SK-N-SH (cell line): Measurements from ENCODE around the gene C9orf43. TPM values are rescaled to one million over a fixed set of nuclear protein-coding genes. Genes with fewer than 3 reads are reported as not detected.

Experiments
- CTCF ChIA-PET: fragments of 300-600, 350-600 bp; formaldehyde crosslinking; extraction: SDS; loops from one replicate; lab custom pipeline; 2021; lab: Yijun Ruan, JAX
- POLR2A ChIA-PET: fragments of 350-600 bp; sonication (Branson Sonifier 250); formaldehyde crosslinking; extraction: SDS; loops from one replicate; lab custom pipeline; 2020; ENCODE audit warnings: antibody characterized with exemption, inconsistent platforms; lab: Yijun Ruan, JAX
- DNase-seq: peaks from one replicate; pipeline ENCODE4 v3.0.0; 2012
- H2AFZ ChIP-seq: fragments of 200-600 bp; sonication (generic); 2 replicates; pipeline ENCODE4 v1.8.1; 2016; ENCODE audit warnings: antibody characterized with exemption, mild to moderate bottlenecking, low read depth
- H3F3A ChIP-seq: fragments of 200-600 bp; sonication (generic); replicated peaks from 2 replicates; pipeline ENCODE3; 2016; ENCODE audit warnings: antibody characterized with exemption, mild to moderate bottlenecking; ENCODE audit not compliant: insufficient read depth
- H3K27ac ChIP-seq, 2 experiments: fragments of 200-500 bp in 1 of 2; fragments of 200-600 bp in 1 of 2; sonication (Bioruptor generic) in 1 of 2; sonication (generic), shearing (Covaris generic) in 1 of 2; 2 replicates each; pipeline versions ENCODE4 v1.5.1 to v1.6.1; 2014 to 2016; ENCODE audit warnings: low read depth in 2 of 2, inconsistent platforms in 1 of 2, low read length in 1 of 2, mild to moderate bottlenecking in 1 of 2, mixed read lengths in 1 of 2
- H3K27me3 ChIP-seq: fragments of 200-600 bp; sonication (generic), shearing (Covaris generic); 2 replicates; pipeline ENCODE4 v1.6.1; 2016; ENCODE audit warnings: mixed run types; ENCODE audit not compliant: insufficient read depth
- H3K36me3 ChIP-seq, 2 experiments: fragments of 200-500 bp in 1 of 2; fragments of 200-600 bp in 1 of 2; sonication (Bioruptor generic) in 1 of 2; sonication (generic) in 1 of 2; replicated peaks in 1 of 2; 2 replicates each; pipeline versions ENCODE3 to v1.5.1; 2014 to 2016; ENCODE audit warnings: low read length in 1 of 2, mild to moderate bottlenecking in 1 of 2; ENCODE audit not compliant: insufficient read depth in 2 of 2, control insufficient read depth in 1 of 2
- H3K4me1 ChIP-seq, 2 experiments: fragments of 200-500 bp in 1 of 2; fragments of 200-600 bp in 1 of 2; sonication (Bioruptor generic) in 1 of 2; sonication (generic), shearing (Covaris generic) in 1 of 2; 2 replicates each; pipeline versions ENCODE4 v1.5.1 to v1.6.1; 2014 to 2016; ENCODE audit warnings: low read depth in 1 of 2, low read length in 1 of 2, mixed run types in 1 of 2; ENCODE audit not compliant: insufficient read depth in 2 of 2, control insufficient read depth in 1 of 2
- H3K4me2 ChIP-seq: fragments of 200-600 bp; sonication (generic), shearing (Covaris generic); 2 replicates; pipeline ENCODE4 v1.6.1; 2017; ENCODE audit warnings: mixed run types
- H3K4me3 ChIP-seq, 2 experiments: fragments of 200-500 bp in 1 of 2; fragments of 200-600 bp in 1 of 2; sonication (Bioruptor generic) in 1 of 2; sonication (generic), shearing (Covaris generic) in 1 of 2; 2 replicates each; pipeline versions ENCODE4 v1.5.1 to v1.8.1; 2014 to 2016; ENCODE audit warnings: low read depth in 2 of 2, inconsistent platforms in 1 of 2, low read length in 1 of 2, mild to moderate bottlenecking in 1 of 2, mixed read lengths in 1 of 2, moderate library complexity in 1 of 2
- H3K79me2 ChIP-seq: fragments of 200-600 bp; sonication (generic); 2 replicates; pipeline ENCODE4 v1.8.1; 2017; ENCODE audit warnings: mild to moderate bottlenecking; ENCODE audit not compliant: insufficient read depth
- H3K9ac ChIP-seq: fragments of 200-600 bp; sonication (generic); 2 replicates; pipeline ENCODE4 v1.6.1; 2017; ENCODE audit warnings: mixed run types
- H3K9me2 ChIP-seq: fragments of 200-600 bp; sonication (generic); 2 replicates; pipeline ENCODE4 v1.6.1; 2017; ENCODE audit warnings: mixed run types
- H3K9me3 ChIP-seq: fragments of 200-600 bp; sonication (generic); 2 replicates; pipeline ENCODE4 v1.6.1; 2017; ENCODE audit warnings: mixed run types, mild to moderate bottlenecking, moderate library complexity
- H4K20me1 ChIP-seq: fragments of 200-600 bp; sonication (generic); 2 replicates; pipeline ENCODE4 v1.6.1; 2017; ENCODE audit warnings: mild to moderate bottlenecking, mixed run types; ENCODE audit not compliant: insufficient read depth
- ELF1 ChIP-seq: IDR thresholded peaks from 2 replicates; pipeline ENCODE4 v1.4.0; 2012
- EP300 ChIP-seq, 2 experiments: IDR thresholded peaks; 2 replicates each; pipeline versions ENCODE4 v1.4.0 to v1.6.1; 2012; ENCODE audit warnings: borderline replicate concordance in 1 of 2, low read depth in 1 of 2, low read length in 1 of 2
- EZH2phosphoT487 ChIP-seq: fragments of 200-600 bp; sonication (generic); IDR thresholded peaks from 2 replicates; pipeline ENCODE4 v1.6.1; 2017; ENCODE audit warnings: low read depth, mixed run types, mild to moderate bottlenecking, antibody characterized with exemption, moderate library complexity, borderline replicate concordance
- FOSL2 ChIP-seq: IDR thresholded peaks from 2 replicates; pipeline ENCODE4 v1.4.0; 2012; ENCODE audit warnings: low read depth, mild to moderate bottlenecking, moderate library complexity, borderline replicate concordance
- FOXJ3 ChIP-seq: sonication (generic); formaldehyde crosslinking; IDR thresholded peaks from 2 replicates; pipeline ENCODE4 v1.5.1; 2020; ENCODE audit warnings: mild to moderate bottlenecking, missing genetic modification reagents
- IRF3 ChIP-seq: fragments of 150-350 bp; IDR thresholded peaks from 2 replicates; pipeline ENCODE4 v1.6.1; 2016; ENCODE audit warnings: mild to moderate bottlenecking, low read depth, low read length
- JUND ChIP-seq: IDR thresholded peaks from 2 replicates; pipeline ENCODE4 v1.4.0; 2012
- MAX ChIP-seq: IDR thresholded peaks from 2 replicates; pipeline ENCODE4 v1.4.0; 2012; ENCODE audit warnings: low read depth
- MEF2A ChIP-seq: IDR thresholded peaks from 2 replicates; pipeline ENCODE4 v1.4.0; 2012; ENCODE audit warnings: low read depth, borderline replicate concordance
- NRF1 ChIP-seq: IDR thresholded peaks from 2 replicates; pipeline ENCODE4 v1.6.1; 2012; ENCODE audit warnings: low read depth, mild to moderate bottlenecking, low read length
- POLR2AphosphoS5 ChIP-seq: IDR thresholded peaks from 2 replicates; pipeline ENCODE4 v1.6.1; 2012; ENCODE audit warnings: low read depth, low read length
- RAD21 ChIP-seq: IDR thresholded peaks from 2 replicates; pipeline ENCODE4 v1.6.1; 2012; ENCODE audit warnings: mild to moderate bottlenecking, low read length
- REST ChIP-seq: IDR thresholded peaks from 2 replicates; pipeline ENCODE4 v1.6.1; 2012; ENCODE audit warnings: mild to moderate bottlenecking, low read depth, low read length, moderate library complexity
- SMC3 ChIP-seq: IDR thresholded peaks from 2 replicates; pipeline ENCODE4 v1.6.1; 2012; ENCODE audit warnings: low read depth, low read length, improper control_type of control experiment
- TAF1 ChIP-seq: IDR thresholded peaks from 2 replicates; pipeline ENCODE4 v1.6.1; 2012; ENCODE audit warnings: low read depth, mild to moderate bottlenecking, low read length, moderate library complexity, borderline replicate concordance
- TEAD4 ChIP-seq: IDR thresholded peaks from 2 replicates; pipeline ENCODE4 v1.4.0; 2012; ENCODE audit warnings: mild to moderate bottlenecking, borderline replicate concordance; ENCODE audit not compliant: insufficient read depth
- YY1 ChIP-seq: IDR thresholded peaks from 2 replicates; pipeline ENCODE4 v1.4.0; 2012; ENCODE audit warnings: low read depth, mild to moderate bottlenecking
- ZBTB33 ChIP-seq: IDR thresholded peaks from 2 replicates; pipeline ENCODE4 v1.4.0; 2012; ENCODE audit warnings: low read depth, borderline replicate concordance
- WGBS: methylation state at CpG from one replicate; pipeline ENCODE4 v1.1.6; 2017; ENCODE audit warnings: low lambda C conversion rate; 5-methylcytosine and 5-hydroxymethylcytosine counted together
- polyA plus RNA-seq, 3 experiments: library from polyadenylated mRNA; depleted of rRNA; stranded (reverse); fragments of >200 nt; gene quantifications; 2 replicates each; pipeline ENCODE4 v1.2.3, GENCODE V29; 2012

C9orf43 gene
- polyA plus RNA-seq, 1 of the 3 experiments (the other 2 are of a cell fraction) = 0.58 TPM

GRCh38 chr9:113399646-113400200 lies 10.8 kb upstream of the C9orf43 start:
- Histone ChIP-seq H3K9me3 (no peaks in the 10 kb centered on the region), H2AFZ (no peak overlapping the region), H3K27ac (no peak overlapping the region), H4K20me1 (no peaks in the 10 kb centered on the region), H3K4me1 (peaks cover 8 to 10% of the 10 kb centered on the region in 2 experiments; a peak in 1 of 4 replicates), H3K9me2 (no peaks in the 10 kb centered on the region), H3K27me3 (no peaks in the 10 kb centered on the region), H3F3A (peaks cover 6% of the 10 kb centered on the region), H3K36me3 (no peaks in the 10 kb centered on the region), H3K9ac (no peak overlapping the region), H3K4me3 (peak overlapping the region; percentile 85 to 98; a peak in 3 of 4 replicates), H3K79me2 (peaks cover 6% of the 10 kb centered on the region), H3K4me2 (peak overlapping the region; percentile 83)
- TF ChIP-seq FOSL2 (no peak), TEAD4 (no peak), MEF2A (no peak), RAD21 (no peak), SMC3 (no peak), ZBTB33 (no peak), TAF1 (no peak), NRF1 (no peak), ELF1 (no peak), MAX (no peak), FOXJ3 (no peak), REST (no peak), JUND (no peak), IRF3 (no peak), YY1 (no peak), EP300 (IDR thresholded peaks at IDR 0.05; ENCODE audit: borderline replicate concordance in 1 of 2, low read depth in 1 of 2, low read length in 1 of 2) (no peak), POLR2AphosphoS5 (no peak), EZH2phosphoT487 (no peak)
- DNase-seq = no peak
- POLR2A ChIA-PET = no interaction called here
- 96% methylated on average over 3 of the region's 3 CpGs for WGBS
- CTCF ChIA-PET = interaction anchor here (0.8 to 14.1 kb wide), 8 partner anchors 10 to 258 kb away, joined by 3 to 145 read pairs (median 10); partner anchors contain the start of genes C9orf43 and POLE3
